Measurements from ENCODE around the gene LIG3.

DNA sequence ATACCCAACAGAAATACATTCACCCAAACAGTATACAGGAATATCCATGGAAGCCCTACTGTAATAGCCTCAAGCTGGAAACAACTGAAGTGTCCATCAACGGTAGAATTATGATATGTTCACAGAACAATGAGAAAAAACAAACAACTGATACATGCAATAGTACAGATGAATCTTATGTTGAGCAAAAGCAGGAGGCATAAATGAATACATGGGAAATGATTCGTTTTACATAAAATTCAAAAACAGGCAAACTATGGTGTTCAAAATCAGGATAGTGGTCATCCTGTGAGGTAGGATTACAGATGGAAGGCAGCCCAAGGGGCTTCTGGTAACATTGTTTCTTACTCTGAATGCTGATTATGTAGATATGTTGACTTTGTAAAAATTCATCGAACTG lies 58.1 kb downstream of the LIG3 start:
- no peak for TF ChIP-seq POLR2AphosphoS5 (IDR thresholded peaks at IDR 0.05; ENCODE audit: low read depth)
- TF ChIP-seq EZH2 (IDR thresholded peaks at IDR 0.05; ENCODE audit: low read depth, unreplicated experiment): no peak
- no peak for TF ChIP-seq CTCF (conservative IDR thresholded peaks at IDR 0.05; ENCODE audit: low read depth in 2 of 2)
- TF ChIP-seq CREB1 (CRISPR knock-in tag; IDR thresholded peaks at IDR 0.05; ENCODE audit: low read depth): no peak
